K562 (cell line): ENCODE measurements around the gene VPS13D. TPM values are rescaled to one million over a fixed set of nuclear protein-coding genes. Genes with fewer than 3 reads are reported as not detected.
A peak's percentile ranks its signal among the peaks of the same experiment; 100 is the strongest.

Experiments used
- ATAC-seq: fragments of 200-7000 bp; cut with Tn5 transposase; 3 replicates; pipeline ENCODE4 v1.9.1; 2020; ENCODE audit warnings: moderate library complexity
- BruUV-seq: library from RNA; stranded (reverse); fragments of 400-500 nt; replicated peaks from 2 replicates; lab custom pipeline; 2021; lab: Mats Ljungman, UMichigan
- CTCF ChIA-PET: fragments of 300-600 bp; formaldehyde crosslinking; extraction: SDS; loops from one replicate; lab custom pipeline; 2021; ENCODE audit warnings: low intra/inter-chr PET ratio; lab: Yijun Ruan, JAX
- POLR2A ChIA-PET: fragments of 300-600, 350-650 bp; sonication (Branson Sonifier 250); formaldehyde crosslinking; extraction: SDS; loops from one replicate; lab custom pipeline; 2021; ENCODE audit warnings: antibody characterized with exemption, inconsistent platforms; lab: Yijun Ruan, JAX
- DNase-seq, 4 experiments: peaks; one replicate each; pipeline versions ENCODE4 v3.0.0 to v3.0.0-alpha.2; 2011 to 2018; ENCODE audit warnings: low spot score in 3 of 4, mixed read lengths in 3 of 4; ENCODE audit errors: extremely low read depth in 1 of 4
- FAIRE-seq: peaks from 2 replicates; lab custom pipeline; 2011; peaks lifted over from hg19 to GRCh38; lab: Jason Lieb, UNC
- H2AFZ ChIP-seq: 2 replicates; pipeline ENCODE4 v1.6.0; 2011; ENCODE audit warnings: low read depth, low read length, control low read depth, inconsistent platforms
- H3K27ac ChIP-seq: fragments of 200-600 bp; 3 replicates; pipeline ENCODE4 v1.8.0; 2011; ENCODE audit warnings: low read depth, mild to moderate bottlenecking, control low read depth, inconsistent platforms, low read length, moderate library complexity, mixed read lengths; ENCODE audit errors: extremely low read depth
- H3K27me3 ChIP-seq, 2 experiments: fragments of 300-600 bp in 1 of 2; 2 replicates in 1 of 2; 3 replicates in 1 of 2; pipeline versions ENCODE4 v1.6.0 to v1.8.0; 2011; ENCODE audit warnings: inconsistent platforms in 2 of 2, low read length in 2 of 2, mild to moderate bottlenecking in 1 of 2, mixed read lengths in 1 of 2, moderate library complexity in 1 of 2; ENCODE audit not compliant: control insufficient read depth in 2 of 2, insufficient read depth in 2 of 2
- H3K36me3 ChIP-seq: fragments of 300-600 bp; 3 replicates; pipeline ENCODE4 v1.8.0; 2011; ENCODE audit warnings: mild to moderate bottlenecking, low read length, inconsistent platforms; ENCODE audit not compliant: control insufficient read depth, insufficient read depth
- H3K4me1 ChIP-seq, 2 experiments: fragments of 200-600 bp in 1 of 2; replicated peaks in 1 of 2; 2 replicates in 1 of 2; 3 replicates in 1 of 2; pipeline versions ENCODE4 v1.5.1 to v1.8.0; 2011; ENCODE audit warnings: inconsistent platforms in 2 of 2, low read length in 2 of 2, mild to moderate bottlenecking in 1 of 2, mixed read lengths in 1 of 2, moderate library complexity in 1 of 2; ENCODE audit not compliant: control insufficient read depth in 2 of 2, insufficient read depth in 2 of 2
- H3K4me2 ChIP-seq: 2 replicates; pipeline ENCODE4 v1.6.1; 2011; ENCODE audit warnings: low read length, control low read depth, inconsistent platforms, mixed read lengths; ENCODE audit not compliant: insufficient read depth
- H3K4me3 ChIP-seq: fragments of 200-600 bp; sonication (generic), shearing (Covaris generic); 2 replicates; pipeline ENCODE4 v1.5.1; 2016; ENCODE audit warnings: control low read depth, inconsistent platforms
- H3K79me2 ChIP-seq: fragments of 200-600 bp; 3 replicates; pipeline ENCODE4 v1.8.0; 2011; ENCODE audit warnings: low read length, inconsistent platforms; ENCODE audit not compliant: control insufficient read depth, insufficient read depth
- H3K9ac ChIP-seq, 2 experiments: 2 replicates each; pipeline versions ENCODE4 v1.6.0 to v1.6.1; 2011; ENCODE audit warnings: low read depth in 2 of 2, low read length in 2 of 2, control low read depth in 1 of 2, inconsistent platforms in 1 of 2, mild to moderate bottlenecking in 1 of 2, mixed read lengths in 1 of 2; ENCODE audit not compliant: insufficient read depth in 1 of 2
- H3K9me1 ChIP-seq: one replicate; pipeline ENCODE4 v1.6.0; 2011; ENCODE audit warnings: inconsistent platforms, mild to moderate bottlenecking, low read length, moderate library complexity; ENCODE audit not compliant: control insufficient read depth, insufficient read depth
- H3K9me3 ChIP-seq: replicated peaks from 2 replicates; pipeline ENCODE4 v1.5.1; 2011; ENCODE audit warnings: low read depth, low read length, inconsistent platforms; ENCODE audit not compliant: control insufficient read depth, insufficient read depth
- H4K20me1 ChIP-seq: replicated peaks from 2 replicates; pipeline ENCODE4 v1.6.1; 2011; ENCODE audit warnings: low read length, inconsistent platforms, mixed read lengths; ENCODE audit not compliant: control insufficient read depth, insufficient read depth
- ASH1L ChIP-seq: fragments of 450-650 bp; IDR thresholded peaks from 2 replicates; pipeline ENCODE4 v1.6.1; 2018; ENCODE audit warnings: borderline replicate concordance, mild to moderate bottlenecking, low read depth; ENCODE audit not compliant: partially characterized antibody
- DACH1 ChIP-seq: fragments of 450-650 bp; IDR thresholded peaks from 2 replicates; pipeline ENCODE4 v1.6.1; 2018; ENCODE audit not compliant: partially characterized antibody
- DNMT1 ChIP-seq: fragments of 450-650 bp; IDR thresholded peaks from 2 replicates; pipeline ENCODE4 v1.6.1; 2016; ENCODE audit warnings: antibody characterized with exemption, mild to moderate bottlenecking
- EGR1 ChIP-seq: fragments of 450-650 bp; conservative IDR thresholded peaks from 2 replicates; pipeline ENCODE4 v1.6.1; 2017; ENCODE audit warnings: mild to moderate bottlenecking
- HDAC2 ChIP-seq: fragments of 450-650 bp; IDR thresholded peaks from 2 replicates; pipeline ENCODE4 v1.6.1; 2016; ENCODE audit warnings: mild to moderate bottlenecking
- KDM1A ChIP-seq, 2 experiments: fragments of 450-650 bp; IDR thresholded peaks; 2 replicates each; pipeline ENCODE4 v1.6.1; 2016; ENCODE audit warnings: mild to moderate bottlenecking in 2 of 2
- KLF10 ChIP-seq: fragments of 250-450 bp; sonication (Bioruptor Pico); IDR thresholded peaks from 2 replicates; pipeline ENCODE4 v1.6.1; 2021; ENCODE audit warnings: matching md5 sums
- KLF6 ChIP-seq: fragments of 250-450 bp; sonication (Bioruptor Pico); IDR thresholded peaks from 2 replicates; pipeline ENCODE4 v1.4.0; 2020; ENCODE audit warnings: mild to moderate bottlenecking, moderate library complexity, borderline replicate concordance
- LARP7 ChIP-seq: fragments of 450-650 bp; IDR thresholded peaks from 2 replicates; pipeline ENCODE4 v1.6.1; 2016
- NFRKB ChIP-seq: fragments of 450-650 bp; IDR thresholded peaks from 2 replicates; pipeline ENCODE4 v1.6.1; 2016; ENCODE audit warnings: low read depth
- PHTF2 ChIP-seq: fragments of 250-450 bp; sonication (Bioruptor Pico); IDR thresholded peaks from 2 replicates; pipeline ENCODE4 v1.5.0; 2021; ENCODE audit warnings: mild to moderate bottlenecking
- RBM17 ChIP-seq: fragments of 200-400 bp; formaldehyde crosslinking; IDR thresholded peaks from 2 replicates; pipeline ENCODE4 v1.6.1; 2017; ENCODE audit warnings: low read depth, mild to moderate bottlenecking, low read length, borderline replicate concordance
- RNF2 ChIP-seq: sonication (generic); IDR thresholded peaks from 2 replicates; pipeline ENCODE4 v1.6.1; 2016
- ZSCAN29 ChIP-seq: fragments of 450-650 bp; IDR thresholded peaks from 2 replicates; pipeline ENCODE4 v1.6.1; 2017
- WGBS: fragments of 100-300 bp; shearing (Covaris generic); methylation state at CpG from one replicate; pipeline ENCODE4 v1.1.6; 2016; ENCODE audit warnings: low coverage, mixed read lengths; ENCODE audit not compliant: insufficient coverage; ENCODE audit errors: missing lambda C conversion rate; 5-methylcytosine and 5-hydroxymethylcytosine counted together
- in situ Hi-C: fragments of 300-500 bp; cut with MboI; formaldehyde crosslinking; loops from 4 replicates; pipeline ENCODE4 v1.15.0; 2018; ENCODE audit warnings: inconsistent platforms, mixed read lengths
- intact Hi-C: fragments of 100-400 bp; cut with micrococcal nuclease; formaldehyde crosslinking; loops from 2 replicates; pipeline ENCODE4 v1.14.2; 2022
- polyA plus RNA-seq, 8 experiments: library from polyadenylated mRNA; depleted of rRNA in 4 of 8; stranded (reverse) in 5 of 8; unstranded in 3 of 8; fragments of >200 nt; fragmentation: Nextera tagmentation in 2 of 8; fragmentation: Illumina TruSeq in 1 of 8; extraction: Ambion mirVana in 2 of 8; extraction: Trizol in 1 of 8; gene quantifications; 2 replicates each; pipeline versions ENCODE4 v1.2.1 to v1.2.3, GENCODE V29; 2011 to 2014; ENCODE audit warnings: inconsistent platforms in 1 of 8, missing spikeins in 1 of 8
- total RNA-seq, 7 experiments: library from RNA; depleted of rRNA in 6 of 7; stranded (reverse); fragments of >200 nt in 6 of 7; fragmentation: Illumina TruSeq in 2 of 7; extraction: Trizol in 2 of 7; gene quantifications; 2 replicates each; pipeline versions ENCODE4 v1.2.1 to v1.2.3, GENCODE V29; 2011 to 2021; ENCODE audit warnings: low replicate concordance in 1 of 7
- TF ChIP-seq, protein P1 (sequence below): fragments of 450-650 bp; formaldehyde crosslinking; IDR thresholded peaks from 2 replicates; pipeline ENCODE4 v1.4.0; 2022; ENCODE audit warnings: missing genetic modification characterization
- TF ChIP-seq, protein P2 (sequence below): fragments of 450-650 bp; formaldehyde crosslinking; IDR thresholded peaks from 2 replicates; pipeline ENCODE4 v1.4.0; 2020; ENCODE audit warnings: mild to moderate bottlenecking, moderate library complexity
- TF ChIP-seq, protein P3 (sequence below): fragments of 250-450 bp; sonication (Bioruptor Pico); IDR thresholded peaks from 2 replicates; pipeline ENCODE4 v1.5.0; 2022; ENCODE audit warnings: mild to moderate bottlenecking
- TF ChIP-seq, protein P4 (sequence below): fragments of 450-650 bp; formaldehyde crosslinking; conservative IDR thresholded peaks from 2 replicates; pipeline ENCODE4 v1.4.0; 2022; ENCODE audit warnings: mild to moderate bottlenecking, missing genetic modification characterization

Gene VPS13D
- total and polyA plus RNA-seq, 9 of the 15 experiments (the other 6 are each of a cell fraction or from before 2014, with no cell fraction given) = 6.1 to 51.5 (median 38.5) TPM

DNA sequence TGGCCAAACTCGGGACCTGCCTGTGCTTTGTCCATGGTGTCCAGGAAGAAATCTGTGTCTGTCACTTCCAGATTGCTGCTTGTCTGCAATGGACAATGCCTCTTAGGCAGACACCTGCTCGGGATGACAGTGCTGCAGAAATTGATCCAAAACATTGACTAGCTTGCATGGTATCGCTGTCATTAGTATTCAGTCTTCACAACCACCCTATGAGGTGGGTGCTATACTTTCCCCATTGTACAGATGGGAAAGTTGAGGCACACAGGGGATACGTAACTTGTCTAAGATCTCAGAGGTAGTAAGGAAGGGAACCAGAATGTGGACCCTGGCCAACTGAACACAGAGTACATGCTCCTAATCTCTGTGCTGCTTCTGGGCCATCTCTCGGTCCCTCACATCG lies 249.5 kb downstream of the VPS13D start:
- H3K4me3 ChIP-seq = no peak overlapping the region
- no peaks in the 10 kb centered on the region for H4K20me1 ChIP-seq
- DNase-seq = no peak
- no peak for FAIRE-seq
- H2AFZ ChIP-seq = no peak overlapping the region
- no peak overlapping the region for H3K4me2 ChIP-seq
- in situ Hi-C loops = no loop called here
- H3K79me2 ChIP-seq = peaks cover 4% of the 10 kb centered on the region; the same call in 1 of the 3 replicates
- H3K27ac ChIP-seq = peak overlapping the region; percentile 92
- no peak for ATAC-seq
- 83% methylated on average over 6 of the region's 6 CpGs for WGBS
- H3K27me3 ChIP-seq = no peaks in the 10 kb centered on the region
- peak overlapping the region; percentile 68 to 83; a peak in 2 of 4 replicates for H3K9ac ChIP-seq
- intact Hi-C loops = loop anchor here (1.0 to 5.0 kb wide), 4 partner anchors 12 to 138 kb away; partner anchors contain the start of gene DHRS3
- no TSS peak for BruUV-seq
- H3K9me3 ChIP-seq = no peaks in the 10 kb centered on the region; the same call in 1 of the 2 replicates
- CTCF ChIA-PET = no interaction called here
- H3K4me1 ChIP-seq = peaks cover 38 to 80% of the 10 kb centered on the region in 2 experiments
- peaks cover 60% of the 10 kb centered on the region for H3K36me3 ChIP-seq
- POLR2A ChIA-PET = interaction anchor here (1.4 to 5.7 kb wide), 2 partner anchors 16 kb away, joined by 3 to 38 read pairs; no protein-coding TSS in a partner anchor
- H3K9me1 ChIP-seq = no peaks in the 10 kb centered on the region
- TF ChIP-seq, protein P1, sequence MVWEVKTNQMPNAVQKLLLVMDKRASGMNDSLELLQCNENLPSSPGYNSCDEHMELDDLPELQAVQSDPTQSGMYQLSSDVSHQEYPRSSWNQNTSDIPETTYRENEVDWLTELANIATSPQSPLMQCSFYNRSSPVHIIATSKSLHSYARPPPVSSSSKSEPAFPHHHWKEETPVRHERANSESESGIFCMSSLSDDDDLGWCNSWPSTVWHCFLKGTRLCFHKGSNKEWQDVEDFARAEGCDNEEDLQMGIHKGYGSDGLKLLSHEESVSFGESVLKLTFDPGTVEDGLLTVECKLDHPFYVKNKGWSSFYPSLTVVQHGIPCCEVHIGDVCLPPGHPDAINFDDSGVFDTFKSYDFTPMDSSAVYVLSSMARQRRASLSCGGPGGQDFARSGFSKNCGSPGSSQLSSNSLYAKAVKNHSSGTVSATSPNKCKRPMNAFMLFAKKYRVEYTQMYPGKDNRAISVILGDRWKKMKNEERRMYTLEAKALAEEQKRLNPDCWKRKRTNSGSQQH (CRISPR knock-in tag) = no peak
- TF ChIP-seq, protein P2, sequence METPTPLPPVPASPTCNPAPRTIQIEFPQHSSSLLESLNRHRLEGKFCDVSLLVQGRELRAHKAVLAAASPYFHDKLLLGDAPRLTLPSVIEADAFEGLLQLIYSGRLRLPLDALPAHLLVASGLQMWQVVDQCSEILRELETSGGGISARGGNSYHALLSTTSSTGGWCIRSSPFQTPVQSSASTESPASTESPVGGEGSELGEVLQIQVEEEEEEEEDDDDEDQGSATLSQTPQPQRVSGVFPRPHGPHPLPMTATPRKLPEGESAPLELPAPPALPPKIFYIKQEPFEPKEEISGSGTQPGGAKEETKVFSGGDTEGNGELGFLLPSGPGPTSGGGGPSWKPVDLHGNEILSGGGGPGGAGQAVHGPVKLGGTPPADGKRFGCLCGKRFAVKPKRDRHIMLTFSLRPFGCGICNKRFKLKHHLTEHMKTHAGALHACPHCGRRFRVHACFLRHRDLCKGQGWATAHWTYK = no peak
- TF ChIP-seq ASH1L (no peak), DACH1 (no peak), LARP7 (peak; percentile 27; the same call in 1 of the 2 replicates), RNF2 (no peak), ZSCAN29 (no peak), KLF10 (CRISPR knock-in tag) (no peak), EGR1 (no peak), RBM17 (no peak), DNMT1 (no peak), PHTF2 (CRISPR knock-in tag) (no peak), KLF6 (CRISPR knock-in tag) (0 out of 2 replicates have a peak, but pooled peaks have one; percentile 5), KDM1A (IDR thresholded peaks at IDR 0.05) (peak; percentile 97), HDAC2 (peak; percentile 98), NFRKB (no peak)
- TF ChIP-seq, protein P3, sequence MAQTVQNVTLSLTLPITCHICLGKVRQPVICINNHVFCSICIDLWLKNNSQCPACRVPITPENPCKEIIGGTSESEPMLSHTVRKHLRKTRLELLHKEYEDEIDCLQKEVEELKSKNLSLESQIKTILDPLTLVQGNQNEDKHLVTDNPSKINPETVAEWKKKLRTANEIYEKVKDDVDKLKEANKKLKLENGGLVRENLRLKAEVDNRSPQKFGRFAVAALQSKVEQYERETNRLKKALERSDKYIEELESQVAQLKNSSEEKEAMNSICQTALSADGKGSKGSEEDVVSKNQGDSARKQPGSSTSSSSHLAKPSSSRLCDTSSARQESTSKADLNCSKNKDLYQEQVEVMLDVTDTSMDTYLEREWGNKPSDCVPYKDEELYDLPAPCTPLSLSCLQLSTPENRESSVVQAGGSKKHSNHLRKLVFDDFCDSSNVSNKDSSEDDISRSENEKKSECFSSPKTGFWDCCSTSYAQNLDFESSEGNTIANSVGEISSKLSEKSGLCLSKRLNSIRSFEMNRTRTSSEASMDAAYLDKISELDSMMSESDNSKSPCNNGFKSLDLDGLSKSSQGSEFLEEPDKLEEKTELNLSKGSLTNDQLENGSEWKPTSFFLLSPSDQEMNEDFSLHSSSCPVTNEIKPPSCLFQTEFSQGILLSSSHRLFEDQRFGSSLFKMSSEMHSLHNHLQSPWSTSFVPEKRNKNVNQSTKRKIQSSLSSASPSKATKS (CRISPR knock-in tag) = no peak
- TF ChIP-seq, protein P4, sequence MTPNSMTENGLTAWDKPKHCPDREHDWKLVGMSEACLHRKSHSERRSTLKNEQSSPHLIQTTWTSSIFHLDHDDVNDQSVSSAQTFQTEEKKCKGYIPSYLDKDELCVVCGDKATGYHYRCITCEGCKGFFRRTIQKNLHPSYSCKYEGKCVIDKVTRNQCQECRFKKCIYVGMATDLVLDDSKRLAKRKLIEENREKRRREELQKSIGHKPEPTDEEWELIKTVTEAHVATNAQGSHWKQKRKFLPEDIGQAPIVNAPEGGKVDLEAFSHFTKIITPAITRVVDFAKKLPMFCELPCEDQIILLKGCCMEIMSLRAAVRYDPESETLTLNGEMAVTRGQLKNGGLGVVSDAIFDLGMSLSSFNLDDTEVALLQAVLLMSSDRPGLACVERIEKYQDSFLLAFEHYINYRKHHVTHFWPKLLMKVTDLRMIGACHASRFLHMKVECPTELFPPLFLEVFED (CRISPR knock-in tag) = no peak
